Measurements from ENCODE around the gene TMC4. TPM values are rescaled to one million over a fixed set of nuclear protein-coding genes. Genes with fewer than 3 reads are reported as not detected.
"Not testable (repeated sequence)": the region's sequence is repeated elsewhere in the genome, so short reads cannot be mapped to it uniquely, and the experiment has no call there.

Gene TMC4
- total and polyA plus RNA-seq, 8 donors: 29.1 to 74.0 (median 35.7) TPM

- no peak for ATAC-seq
- H3K27ac ChIP-seq: no peak overlapping the region
- DNase-seq: no peak
- no peaks in the 10 kb centered on the region for H3K9me3 ChIP-seq
- intact Hi-C loops (cut with DNase I): no loop called here
- H3K4me3 ChIP-seq: no peak overlapping the region
- peaks cover 0 to 43% of the 10 kb centered on the region in 2 donors for H3K4me1 ChIP-seq
- H3K36me3 ChIP-seq: peaks cover 0 to 38% of the 10 kb centered on the region in 2 donors
- H3K27me3 ChIP-seq: peaks cover 0 to 7% of the 10 kb centered on the region in 2 donors
- no peak for TF ChIP-seq CTCF (IDR thresholded peaks at IDR 0.05)
Observed at GRCh38 chr19:54218259-54218658, 45.3 kb upstream of the TMC4 start.

DNA sequence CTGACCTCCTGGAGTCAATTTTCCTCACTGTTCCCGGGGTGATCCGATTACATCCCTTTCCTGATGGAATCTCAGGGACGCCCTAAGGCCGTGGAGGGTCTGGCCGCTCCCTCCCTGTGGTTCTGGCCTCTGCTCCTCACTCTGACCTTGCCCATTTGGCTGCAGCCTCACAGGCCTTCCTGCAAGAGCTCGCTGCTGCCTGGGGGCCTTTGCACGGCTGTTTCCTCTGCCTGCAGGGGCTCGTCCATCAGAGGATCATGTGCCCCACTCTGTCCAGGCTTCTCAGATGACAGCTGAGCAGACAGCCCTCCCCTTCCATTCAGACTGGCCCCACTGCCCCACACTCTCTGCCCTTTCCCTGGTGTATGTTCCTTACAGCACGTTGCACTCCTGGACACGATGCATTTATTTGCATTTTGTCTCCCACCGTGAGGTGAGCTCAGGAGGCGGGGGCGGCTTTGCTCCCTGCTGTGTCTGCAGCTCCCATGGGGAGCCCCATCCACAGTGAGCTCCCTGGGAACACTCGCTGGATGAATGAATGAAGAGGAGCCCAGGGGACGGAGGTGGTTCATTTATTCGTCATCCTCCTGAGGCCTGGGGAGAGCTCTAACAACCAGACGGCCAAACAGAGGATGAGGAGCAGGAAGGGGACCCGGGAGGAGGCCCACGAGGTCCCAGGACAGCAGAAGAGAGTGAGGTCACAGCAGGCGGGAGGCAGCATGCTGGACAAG is 44.7 kb upstream of the TMC4 start:
- H3K27me3 ChIP-seq; ATAC-seq; H3K4me3 ChIP-seq; intact Hi-C loops (cut with DNase I); DNase-seq; H3K9me3 ChIP-seq; H3K27ac ChIP-seq: not testable (repeated sequence)
- Histone ChIP-seq H3K4me1 (peaks cover 0 to 45% of the 10 kb centered on the region in 2 donors), H3K36me3 (peaks cover 0 to 38% of the 10 kb centered on the region in 2 donors)

GRCh38 chr19:54216869-54217268 is 43.9 kb upstream of the TMC4 start:
- intact Hi-C loops (cut with DNase I): no loop called here
- no peak for DNase-seq
- Histone ChIP-seq H3K36me3 (peaks cover 0 to 38% of the 10 kb centered on the region in 2 donors), H3K27ac (no peak overlapping the region), H3K27me3 (no peaks in the 10 kb centered on the region), H3K9me3 (no peaks in the 10 kb centered on the region), H3K4me3 (no peak overlapping the region), H3K4me1 (peaks cover 0 to 53% of the 10 kb centered on the region in 2 donors)
- ATAC-seq: no peak
- no peak for TF ChIP-seq CTCF (IDR thresholded peaks at IDR 0.05)

- H3K4me3 ChIP-seq; ATAC-seq; H3K27me3 ChIP-seq; DNase-seq; H3K9me3 ChIP-seq; intact Hi-C loops (cut with DNase I); H3K27ac ChIP-seq: not testable (repeated sequence)
- Histone ChIP-seq H3K4me1 (peaks cover 17 to 72% of the 10 kb centered on the region in 2 donors), H3K36me3 (peaks cover 0 to 38% of the 10 kb centered on the region in 2 donors)
Observed at GRCh38 chr19:54214734-54215133, 41.8 kb upstream of the TMC4 start.

GRCh38 chr19:54214217-54214616 is 41.3 kb upstream of the TMC4 start:
- H3K27me3 ChIP-seq; intact Hi-C loops (cut with DNase I); H3K4me3 ChIP-seq; DNase-seq; ATAC-seq; H3K9me3 ChIP-seq: not testable (repeated sequence)
- Histone ChIP-seq H3K27ac (peak overlapping the region in 1 of 2 donors; percentile 18), H3K4me1 (peaks cover 22 to 73% of the 10 kb centered on the region in 2 donors), H3K36me3 (peaks cover 0 to 33% of the 10 kb centered on the region in 2 donors)

DNA sequence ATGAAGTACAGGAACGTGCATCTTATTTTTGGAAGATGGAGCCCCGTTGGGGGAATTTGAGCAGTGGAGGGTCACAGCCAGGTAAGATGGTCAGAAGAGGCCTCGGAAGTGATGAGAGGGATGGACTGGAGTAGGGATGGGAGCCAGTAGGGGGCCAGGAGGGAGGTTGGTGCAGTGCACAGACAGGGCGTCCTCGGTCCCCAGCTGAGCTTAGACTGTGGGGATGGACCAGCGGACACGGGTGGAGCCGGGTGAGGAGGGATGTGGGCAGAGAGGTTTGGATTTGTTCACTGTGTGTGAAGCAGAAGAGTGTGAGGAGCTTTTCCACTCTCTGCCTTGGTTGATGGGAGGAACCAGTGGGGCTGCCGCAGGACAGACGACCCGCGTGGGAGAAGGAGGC is 38.3 kb upstream of the TMC4 start:
- DNase-seq (no peak), ATAC-seq (no peak)
- TF ChIP-seq CTCF (IDR thresholded peaks at IDR 0.05): no peak
- no peaks in the 10 kb centered on the region for H3K9me3 ChIP-seq
- intact Hi-C loops (cut with DNase I): no loop called here
- no peaks in the 10 kb centered on the region for H3K27me3 ChIP-seq
- H3K27ac ChIP-seq: peak overlapping the region; percentile 90 to 97
- H3K36me3 ChIP-seq: peaks cover 3 to 31% of the 10 kb centered on the region in 2 donors
- peak overlapping the region in 1 of 2 donors; percentile 22 for H3K4me3 ChIP-seq
- H3K4me1 ChIP-seq: peaks cover 51 to 84% of the 10 kb centered on the region in 2 donors

Data from left lung (tissue), 10 donors.